GM21447 (cell line): ENCODE results near the gene IFI27L2.

Experiments
- ATAC-seq: cut with Tn5 transposase; IDR thresholded peaks from one replicate; pipeline ENCODE4 v1.9.1; 2021; ENCODE audit not compliant: unreplicated experiment

Gene IFI27L2

DNA sequence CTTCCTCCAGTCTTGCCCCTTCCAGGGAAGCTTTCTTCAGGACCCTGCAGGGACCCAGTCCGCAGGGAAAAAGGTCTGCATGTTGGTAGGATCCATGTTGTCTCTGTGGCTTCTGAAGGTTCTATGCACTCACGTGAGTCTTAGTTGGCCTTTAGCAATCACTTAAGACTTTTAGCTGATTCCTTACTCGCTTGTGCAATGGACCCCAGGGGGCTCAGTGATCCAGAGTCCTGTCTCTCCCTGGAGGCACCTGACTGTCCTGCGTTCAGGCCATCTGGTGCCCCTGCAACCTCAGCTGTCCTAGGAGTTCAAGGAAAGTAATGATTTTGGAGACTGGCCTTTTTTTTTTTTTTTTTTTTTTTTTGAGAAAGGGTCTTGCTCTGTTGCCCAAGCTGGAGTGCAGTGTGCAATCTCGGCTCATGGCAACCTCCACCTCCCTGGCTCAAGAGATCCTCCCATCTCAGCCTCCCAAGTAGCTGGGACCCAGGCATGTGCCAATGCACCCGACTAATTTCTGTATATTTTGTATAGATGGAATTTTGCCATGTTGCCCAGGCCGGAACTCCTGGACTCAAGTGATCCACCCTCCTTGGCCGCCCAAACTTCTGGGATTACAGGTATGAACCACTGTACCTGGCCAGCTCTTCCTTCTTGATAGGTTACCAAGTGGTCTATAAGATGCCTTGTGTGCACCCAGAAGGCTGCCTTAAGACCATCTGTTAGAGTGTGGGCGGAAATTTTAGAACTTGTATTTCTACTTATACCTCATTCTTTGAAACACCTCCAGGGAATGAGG lies 4.6 kb downstream of the IFI27L2 start:
- ATAC-seq, result no peak

DNA sequence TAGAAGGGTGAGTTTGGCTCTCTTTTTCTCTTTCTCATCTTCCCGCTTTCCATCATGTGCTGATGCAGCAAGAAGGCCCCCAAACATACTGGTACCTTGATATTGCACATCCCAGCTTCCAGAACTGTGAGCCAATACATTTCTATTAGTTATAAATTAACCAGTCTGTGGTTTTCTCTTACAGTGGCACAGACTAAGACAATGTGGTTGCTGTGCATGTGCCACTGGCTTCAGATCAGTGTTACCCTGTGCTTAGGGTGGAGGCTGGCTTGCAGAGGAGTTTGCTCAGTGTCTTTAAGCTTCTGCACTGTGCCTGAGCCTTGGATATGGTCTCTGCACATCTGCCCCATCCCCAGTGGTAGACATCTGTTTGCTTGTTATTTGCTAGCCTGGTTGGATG lies 5.5 kb downstream of the IFI27L2 start:
- no peak for ATAC-seq

DNA sequence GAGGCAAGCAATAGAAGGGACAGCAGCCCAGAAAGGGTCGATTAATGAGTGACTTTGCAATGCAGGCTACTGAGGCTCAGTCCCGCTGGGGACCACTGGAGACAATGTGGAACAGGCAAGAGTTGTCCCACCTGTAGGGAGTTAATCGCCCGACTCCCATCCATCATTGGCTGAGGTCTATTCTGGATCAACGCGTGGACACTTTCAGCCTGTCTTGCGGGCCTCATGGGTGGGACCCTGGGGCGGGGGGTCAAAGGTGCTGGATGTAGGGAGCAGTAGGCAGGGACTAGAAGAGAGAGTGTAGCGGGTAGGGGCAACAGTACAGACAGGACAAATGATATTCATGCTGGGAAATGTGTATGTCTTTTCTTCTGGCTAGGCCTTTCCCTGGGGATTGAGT lies 6.1 kb downstream of the IFI27L2 start:
- ATAC-seq, result no peak

DNA sequence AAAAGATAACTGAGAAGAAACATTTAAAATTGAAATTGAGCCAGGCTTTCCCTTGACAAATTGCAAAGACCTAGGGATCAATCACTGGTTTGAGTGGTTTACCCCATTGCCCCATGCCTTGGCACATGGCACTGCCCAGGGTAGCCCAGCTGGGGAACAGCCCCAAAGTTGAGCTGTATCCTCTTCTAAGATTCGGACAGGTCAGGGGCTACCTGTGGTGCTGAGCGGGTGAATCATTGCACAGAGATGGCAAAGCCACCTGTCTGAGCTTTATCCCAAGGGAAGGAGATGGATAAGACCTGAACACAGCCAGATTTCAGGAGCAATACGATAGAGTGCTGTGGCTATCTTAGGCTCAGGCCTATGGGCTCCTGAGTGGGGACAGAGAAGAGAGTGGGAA lies 7.0 kb downstream of the IFI27L2 start:
- ATAC-seq, result no peak

DNA sequence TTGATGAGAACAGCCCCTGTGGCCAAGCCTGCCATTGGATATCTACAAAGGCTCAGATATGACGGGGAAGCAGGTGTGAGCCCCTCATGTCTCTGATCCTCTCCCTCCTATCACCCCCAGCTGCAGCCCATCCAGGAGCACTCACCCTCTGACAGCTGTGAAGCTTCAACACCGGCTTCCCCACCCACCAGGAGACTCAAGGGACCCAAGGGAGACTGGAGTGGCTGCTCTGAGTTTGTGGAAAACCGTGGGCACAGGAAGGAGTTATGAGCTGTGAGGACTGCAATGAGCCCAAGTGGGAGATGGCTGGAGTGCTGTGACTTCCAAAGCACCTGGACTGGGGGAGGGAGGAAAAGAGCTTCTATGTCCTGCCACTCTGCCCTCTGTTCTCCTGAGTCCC lies 7.9 kb downstream of the IFI27L2 start:
- ATAC-seq, result no peak

DNA sequence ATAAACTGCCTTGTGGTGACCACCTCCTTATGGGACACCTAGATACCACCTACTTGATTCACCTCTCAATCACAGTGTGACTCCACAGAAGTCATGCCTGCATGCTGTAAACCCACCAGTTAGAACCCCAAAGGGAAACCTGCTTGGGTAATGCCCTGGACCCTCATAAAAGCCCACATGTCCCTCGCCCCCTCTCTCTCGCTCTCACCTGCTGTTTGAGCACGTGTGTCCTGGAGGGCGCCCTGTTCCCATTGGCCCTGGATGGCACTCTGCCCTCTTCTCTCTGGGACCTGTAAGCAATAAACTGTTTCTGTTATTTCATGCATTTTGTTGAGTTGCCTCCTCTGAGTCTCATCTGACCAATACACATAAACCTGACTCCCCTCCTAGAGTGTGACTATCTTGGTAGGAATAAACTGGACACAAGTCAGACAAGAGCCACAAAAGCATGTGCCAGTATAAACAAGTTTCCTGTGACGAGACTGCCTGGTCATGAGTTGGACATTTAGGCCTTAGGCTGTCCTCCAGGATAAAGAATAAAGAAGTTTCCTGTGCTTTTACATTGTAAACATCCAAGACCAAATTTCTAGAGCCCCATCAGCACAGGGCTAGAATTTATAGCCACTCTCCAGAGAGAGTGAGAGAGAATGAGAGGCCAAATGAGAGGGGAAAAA lies 8.6 kb downstream of the IFI27L2 start:
- ATAC-seq, result no peak

DNA sequence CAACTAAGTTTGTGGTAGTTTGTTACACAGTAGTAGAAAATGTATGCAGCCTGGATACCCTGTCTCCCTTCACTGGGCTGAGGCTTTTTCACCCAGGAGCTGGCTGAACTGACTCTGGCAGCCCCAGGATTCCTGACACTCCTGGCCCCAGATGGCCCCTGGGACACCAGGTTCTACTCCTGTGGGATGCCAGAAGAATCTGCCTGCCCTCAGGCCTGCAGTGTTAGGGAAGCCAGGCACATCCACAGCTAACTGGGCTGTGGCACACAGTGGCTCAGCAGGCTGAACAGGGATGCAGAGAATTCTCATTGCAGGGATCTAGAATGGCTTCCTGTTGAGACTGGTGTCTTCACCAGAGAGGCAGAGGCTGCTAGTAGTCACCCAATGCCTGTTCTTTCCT lies 10.3 kb downstream of the IFI27L2 start:
- ATAC-seq, result no peak

DNA sequence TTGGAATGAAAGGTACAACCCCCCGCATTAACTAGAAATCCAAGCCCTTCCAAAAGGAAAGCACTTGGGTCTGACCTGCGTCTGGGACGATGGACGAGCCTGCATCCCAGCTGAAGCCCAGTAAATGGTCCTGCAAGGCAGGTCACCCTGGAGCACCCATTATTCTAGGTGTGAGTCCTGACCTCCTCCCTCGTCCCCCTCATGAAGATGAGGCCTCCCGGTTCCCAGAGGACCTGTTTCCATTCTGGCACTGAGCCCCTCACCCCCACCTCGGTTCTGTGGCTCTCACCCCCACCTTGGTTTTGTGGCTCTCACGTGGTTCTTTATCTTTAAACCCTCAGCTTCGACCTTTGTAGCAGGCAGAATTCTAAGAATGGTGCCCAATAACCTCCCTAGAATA lies 11.5 kb downstream of the IFI27L2 start:
- ATAC-seq, result no peak

DNA sequence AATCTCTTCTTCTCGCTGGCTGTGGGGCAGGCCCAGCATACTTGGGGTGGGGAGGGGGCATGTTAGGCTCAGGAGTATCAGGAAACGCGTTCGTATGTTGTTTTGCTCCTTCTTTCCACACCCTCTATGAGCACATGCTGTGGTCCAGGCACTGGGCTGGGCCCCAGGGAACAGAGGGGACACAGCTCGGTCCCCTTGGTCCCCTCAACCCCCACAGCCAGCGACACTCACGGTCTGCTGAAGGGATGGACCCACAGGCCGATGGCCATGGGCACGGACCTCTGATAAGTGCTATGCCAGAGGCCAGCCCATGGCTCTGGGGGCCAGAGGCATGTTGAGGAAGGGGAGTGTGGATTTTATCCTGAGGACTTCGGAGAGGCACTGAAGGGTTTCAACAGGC lies 12.7 kb downstream of the IFI27L2 start:
- no peak for ATAC-seq

DNA sequence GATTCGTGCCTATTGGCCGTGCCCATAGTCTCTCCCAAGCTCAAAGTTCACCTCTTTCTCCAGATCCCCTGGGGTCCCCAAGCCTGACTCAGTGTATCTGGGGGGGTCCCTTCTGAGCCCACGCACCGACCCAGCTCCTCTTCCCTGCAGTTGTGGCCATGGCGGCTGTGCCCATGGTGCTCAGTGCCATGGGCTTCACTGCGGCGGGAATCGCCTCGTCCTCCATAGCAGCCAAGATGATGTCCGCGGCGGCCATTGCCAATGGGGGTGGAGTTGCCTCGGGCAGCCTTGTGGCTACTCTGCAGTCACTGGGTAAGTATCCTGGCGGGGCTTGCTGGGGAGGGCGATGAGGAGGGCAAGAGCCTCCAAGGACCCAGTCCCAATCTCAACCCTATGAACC lies 13.8 kb downstream of the IFI27L2 start:
- no peak for ATAC-seq

DNA sequence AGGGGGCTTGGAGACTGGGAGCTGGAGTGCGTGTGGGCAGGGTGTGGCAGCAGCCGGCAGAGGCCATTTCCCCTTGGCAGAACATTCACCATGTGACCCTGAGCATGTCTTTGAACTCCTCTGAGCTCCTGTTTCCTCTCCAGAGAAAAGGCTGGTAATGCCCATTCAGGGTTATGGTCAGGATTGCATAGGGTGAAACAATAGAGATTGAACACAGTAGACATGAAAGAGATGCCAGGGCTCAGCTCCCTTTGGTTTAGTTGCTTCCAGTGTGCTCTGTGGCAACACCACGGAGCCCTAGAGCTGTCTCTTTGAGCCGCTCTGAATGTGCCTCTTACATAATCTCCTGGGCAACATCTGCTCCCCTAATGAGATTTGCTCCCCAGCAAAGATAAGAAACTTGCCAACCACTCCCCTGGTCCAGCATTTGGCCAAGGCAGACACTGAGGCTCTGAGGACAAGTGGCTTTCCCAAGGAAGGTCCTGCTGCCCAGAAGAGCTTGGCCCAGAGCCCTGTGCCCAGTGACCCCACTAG lies 14.3 kb downstream of the IFI27L2 start:
- ATAC-seq, result no peak

DNA sequence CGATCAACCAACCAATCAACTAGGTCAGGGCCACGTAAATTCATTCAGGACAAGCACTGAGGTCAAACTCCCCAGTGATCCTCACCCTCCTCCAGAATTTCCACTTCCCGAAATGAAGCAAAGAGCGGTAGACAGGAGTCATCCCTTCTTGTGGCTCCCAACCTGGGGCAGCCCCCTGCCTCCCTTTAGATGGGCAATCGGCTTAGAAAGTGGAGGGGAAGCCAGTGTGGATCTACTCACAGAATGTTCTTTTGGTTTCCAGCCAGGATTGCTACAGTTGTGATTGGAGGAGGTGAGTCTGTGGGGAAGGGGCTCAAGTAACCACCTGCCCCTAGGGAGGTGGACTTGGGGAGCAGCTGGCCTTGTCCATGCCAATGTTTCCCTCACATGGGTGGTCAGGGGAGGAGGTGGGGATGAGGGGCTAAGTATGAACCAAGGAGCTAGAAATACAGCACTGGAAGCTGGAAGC lies 14.8 kb downstream of the IFI27L2 start:
- no peak for ATAC-seq

DNA sequence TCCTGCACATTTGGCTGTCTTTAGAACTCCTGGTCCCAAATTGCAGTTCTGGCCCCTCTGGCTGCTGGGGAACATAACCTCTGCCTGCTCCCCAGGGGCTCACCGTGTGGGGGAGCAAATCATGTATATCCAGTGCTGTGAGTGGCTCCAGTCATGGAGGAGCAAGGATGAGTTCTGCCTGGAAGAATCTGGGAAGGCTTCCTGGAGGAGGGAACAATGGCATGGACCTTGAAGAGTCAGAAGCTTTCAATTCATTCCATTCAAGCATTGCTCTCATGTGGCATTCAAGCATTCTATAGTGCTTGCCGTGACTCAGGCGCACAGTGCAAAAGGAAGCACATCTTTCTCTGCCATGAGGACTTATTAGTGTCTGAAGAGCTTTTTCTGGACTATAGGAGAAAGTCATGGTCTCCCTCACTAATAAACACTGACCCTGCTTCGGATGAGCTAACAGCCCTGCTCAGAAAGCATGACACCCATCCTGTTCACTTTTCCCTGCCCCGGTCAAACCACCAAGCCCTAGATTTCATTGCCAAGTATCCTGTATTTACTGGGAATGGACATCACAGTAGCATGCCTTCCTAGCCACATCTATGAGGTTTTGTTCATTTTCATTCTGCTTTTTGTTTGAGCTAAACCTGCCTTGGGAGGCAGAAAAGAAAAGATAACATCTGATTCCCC lies 15.4 kb downstream of the IFI27L2 start:
- no peak for ATAC-seq

DNA sequence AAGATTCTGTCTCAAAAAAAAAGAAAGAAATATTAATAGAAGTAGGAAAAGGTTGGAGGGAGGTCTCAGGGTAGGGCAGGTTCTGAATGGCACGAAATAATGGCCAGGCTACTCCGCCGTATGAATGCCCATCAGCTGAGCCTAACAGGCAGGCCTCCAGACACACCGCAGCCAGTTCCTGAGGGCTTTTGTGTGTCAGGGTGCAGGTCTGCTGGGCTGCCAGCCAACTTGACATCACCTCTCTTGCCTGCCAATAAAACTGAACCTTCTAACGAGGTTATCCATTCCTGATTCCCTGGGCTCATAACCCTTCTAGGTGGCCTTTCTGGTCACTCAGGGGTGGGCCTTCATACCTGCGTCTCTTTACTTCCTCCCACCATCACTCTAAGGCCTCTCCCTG lies 15.9 kb downstream of the IFI27L2 start:
- no peak for ATAC-seq

DNA sequence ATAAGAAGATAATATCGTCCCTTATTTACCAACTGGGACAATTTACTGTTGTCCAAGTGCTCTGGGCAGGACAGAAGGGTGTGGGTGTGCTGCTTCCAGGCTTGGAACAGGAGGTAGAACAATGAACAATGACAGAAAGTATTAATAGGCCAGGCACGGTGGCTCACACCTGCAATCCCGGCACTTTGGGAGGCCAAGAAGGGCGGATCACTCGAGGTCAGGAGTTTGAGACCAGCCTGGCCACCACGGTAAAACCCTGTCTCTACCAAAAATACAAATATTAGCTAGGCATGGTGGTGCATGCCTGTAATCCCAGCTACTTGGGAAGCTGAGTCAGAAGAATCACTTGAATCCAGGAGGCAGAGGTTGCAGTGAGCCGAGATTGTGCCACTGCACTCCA lies 16.3 kb downstream of the IFI27L2 start:
- ATAC-seq, result no peak

DNA sequence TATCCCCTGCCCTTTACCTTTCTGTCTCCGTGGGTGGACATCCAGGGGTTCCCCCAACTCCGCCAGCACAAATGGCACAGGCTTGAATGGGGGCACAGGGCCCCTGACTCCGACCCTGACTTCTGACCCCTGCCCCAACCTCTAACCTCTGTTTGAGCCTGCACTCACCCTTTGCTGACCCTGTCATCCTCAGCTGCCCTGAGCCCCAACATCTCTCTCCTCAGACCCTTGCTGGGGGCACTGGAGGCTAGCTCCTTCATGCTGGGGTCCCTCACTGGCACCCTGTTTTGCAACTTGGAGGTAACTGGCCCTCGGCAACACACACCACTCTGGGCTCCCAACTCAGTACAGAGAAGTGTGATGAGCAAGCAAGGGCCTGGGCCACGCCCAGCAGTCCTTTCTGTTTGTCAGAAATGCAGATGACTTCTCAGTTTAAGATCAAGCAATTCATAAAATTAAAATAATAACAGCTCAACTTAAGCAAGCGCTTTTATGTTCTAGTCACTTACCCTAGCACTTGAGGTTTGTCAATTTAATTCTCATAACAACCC lies 16.8 kb downstream of the IFI27L2 start:
- ATAC-seq, result no peak

DNA sequence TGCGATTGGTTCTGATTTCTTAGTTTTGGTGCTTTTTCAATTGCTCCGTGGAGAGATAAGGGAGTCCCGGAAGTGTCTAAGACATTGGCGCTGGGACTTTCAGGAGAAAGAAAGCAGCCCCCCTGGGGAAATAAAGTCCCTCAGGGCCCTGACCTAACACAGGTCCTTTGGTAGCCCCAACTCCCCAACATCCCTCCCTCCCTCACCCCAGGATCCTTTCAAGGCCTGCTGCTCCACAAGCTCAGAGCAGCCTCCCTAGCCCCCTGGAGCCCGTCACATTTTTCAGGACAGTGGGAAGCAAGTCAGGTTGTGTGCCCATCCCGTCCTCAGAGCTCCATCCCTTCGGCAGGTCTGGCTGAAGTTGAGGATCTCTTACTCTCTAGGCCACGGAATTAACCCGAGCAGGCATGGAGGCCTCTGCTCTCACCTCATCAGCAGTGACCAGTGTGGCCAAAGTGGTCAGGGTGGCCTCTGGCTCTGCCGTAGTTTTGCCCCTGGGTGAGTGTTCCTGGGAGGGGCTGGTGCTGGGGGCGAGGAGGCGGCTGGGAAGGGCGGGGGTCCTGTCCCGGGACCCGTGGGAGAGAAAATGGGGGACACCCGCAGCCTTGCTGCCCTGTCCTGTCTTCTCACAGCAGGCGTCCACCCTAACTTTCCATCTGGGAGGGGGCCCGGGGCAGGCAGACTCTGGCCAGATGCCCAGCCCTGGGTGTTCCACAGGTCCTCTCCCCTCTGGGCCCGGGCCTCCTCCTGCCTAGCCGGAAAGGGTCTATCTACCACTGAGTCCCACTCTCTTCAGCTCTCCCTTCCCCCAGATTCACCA lies 17.9 kb downstream of the IFI27L2 start:
- ATAC-seq, result no peak

DNA sequence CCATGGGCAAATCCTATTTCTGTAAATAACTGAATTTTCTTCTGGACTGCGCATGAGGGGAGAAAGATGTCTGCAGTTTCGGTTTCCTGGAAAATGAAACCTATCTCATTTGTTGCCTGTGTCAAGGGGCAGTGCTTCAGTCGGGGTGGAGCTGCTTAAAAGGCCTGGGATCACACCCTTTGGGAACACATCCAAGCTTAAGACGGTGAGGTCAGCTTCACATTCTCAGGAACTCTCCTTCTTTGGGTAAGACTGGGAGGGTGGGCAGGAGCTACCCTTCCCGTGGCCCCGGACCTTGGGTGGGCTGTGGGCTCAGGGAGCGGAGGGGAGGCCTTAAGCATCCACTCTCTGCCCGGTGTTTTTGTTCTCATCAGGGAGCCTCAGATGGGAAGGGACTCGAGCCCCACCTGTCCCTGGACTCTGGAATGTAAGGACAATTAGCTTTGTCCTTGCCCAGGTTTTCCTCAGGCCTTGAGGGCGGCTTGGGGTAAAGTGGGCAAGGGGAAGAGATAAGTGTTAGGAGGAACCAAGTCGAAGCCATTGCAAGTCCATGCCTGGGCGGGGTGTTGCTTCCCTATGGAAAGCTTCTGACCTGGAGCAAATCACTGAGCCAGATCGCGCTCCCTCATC lies 18.7 kb downstream of the IFI27L2 start, which contains the start of gene IFI27:
IFI27 (plus strand) TSS at position 185 of the 630 bp plus-strand sequence.
- no peak for ATAC-seq

DNA sequence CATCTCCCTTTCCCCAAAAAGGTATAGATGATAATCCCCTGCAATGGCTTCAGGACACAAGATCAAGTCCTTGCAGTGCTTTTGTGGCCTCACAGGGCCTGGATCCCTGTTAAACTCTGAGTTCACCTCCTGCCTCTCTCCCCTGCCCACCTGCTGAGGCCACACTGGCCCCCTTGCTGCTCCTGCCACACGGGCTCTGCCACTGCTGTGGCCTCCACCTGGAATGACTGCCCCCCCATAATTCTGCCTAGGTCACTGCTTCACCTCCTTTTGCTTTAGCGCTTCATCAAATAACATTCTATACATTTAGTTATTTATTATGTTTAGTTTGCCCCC lies 19.5 kb downstream of the IFI27L2 start:
- no peak for ATAC-seq

DNA sequence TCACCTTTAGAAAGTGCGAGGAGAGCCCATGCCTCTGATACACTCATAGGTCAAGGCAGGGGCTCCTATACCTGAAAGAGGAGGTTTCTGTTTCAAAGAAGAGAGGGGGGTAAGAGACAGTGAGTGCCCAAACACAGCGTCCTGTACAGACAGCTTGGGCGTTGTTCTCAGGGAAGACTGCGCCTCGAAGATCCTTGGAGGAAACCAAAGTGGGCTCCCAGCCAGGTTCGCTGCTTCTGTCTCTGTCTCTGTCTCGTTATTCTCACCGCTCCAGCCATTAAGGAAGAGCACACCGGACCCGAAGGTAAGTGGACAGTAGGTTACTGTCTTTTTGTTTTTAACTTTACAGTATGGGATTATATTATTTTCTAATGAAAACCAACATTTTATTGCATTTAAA lies 24.7 kb downstream of the IFI27L2 start:
- no peak for ATAC-seq
